SU-DHL-6 (cell line): ENCODE data around the gene RARS2.

Experiments used
- EZH2phosphoT487 ChIP-seq: fragments of 200-600 bp; sonication (generic), shearing (Covaris generic); conservative IDR thresholded peaks from 2 replicates; pipeline ENCODE4 v1.6.1; 2018; ENCODE audit warnings: mild to moderate bottlenecking, antibody characterized with exemption, low read length, moderate library complexity, mixed read lengths
- TF ChIP-seq, protein P1 (sequence below): fragments of 200-600 bp; sonication (generic); IDR thresholded peaks from one replicate; pipeline ENCODE4 v1.5.1; 2017; ENCODE audit warnings: antibody characterized with exemption, mild to moderate bottlenecking, low read length, moderate library complexity; ENCODE audit not compliant: insufficient read depth, poor library complexity, severe bottlenecking

- TF ChIP-seq, protein P1, sequence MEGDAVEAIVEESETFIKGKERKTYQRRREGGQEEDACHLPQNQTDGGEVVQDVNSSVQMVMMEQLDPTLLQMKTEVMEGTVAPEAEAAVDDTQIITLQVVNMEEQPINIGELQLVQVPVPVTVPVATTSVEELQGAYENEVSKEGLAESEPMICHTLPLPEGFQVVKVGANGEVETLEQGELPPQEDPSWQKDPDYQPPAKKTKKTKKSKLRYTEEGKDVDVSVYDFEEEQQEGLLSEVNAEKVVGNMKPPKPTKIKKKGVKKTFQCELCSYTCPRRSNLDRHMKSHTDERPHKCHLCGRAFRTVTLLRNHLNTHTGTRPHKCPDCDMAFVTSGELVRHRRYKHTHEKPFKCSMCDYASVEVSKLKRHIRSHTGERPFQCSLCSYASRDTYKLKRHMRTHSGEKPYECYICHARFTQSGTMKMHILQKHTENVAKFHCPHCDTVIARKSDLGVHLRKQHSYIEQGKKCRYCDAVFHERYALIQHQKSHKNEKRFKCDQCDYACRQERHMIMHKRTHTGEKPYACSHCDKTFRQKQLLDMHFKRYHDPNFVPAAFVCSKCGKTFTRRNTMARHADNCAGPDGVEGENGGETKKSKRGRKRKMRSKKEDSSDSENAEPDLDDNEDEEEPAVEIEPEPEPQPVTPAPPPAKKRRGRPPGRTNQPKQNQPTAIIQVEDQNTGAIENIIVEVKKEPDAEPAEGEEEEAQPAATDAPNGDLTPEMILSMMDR, result no peak
- TF ChIP-seq EZH2phosphoT487, result no peak
These were observed 49.6 kb upstream of the RARS2 start for GRCh38 chr6:87639373-87639772.
